Diencephalon (tissue), 1 donor: ENCODE results near the gene RIPK1. TPM values are rescaled to one million over a fixed set of nuclear protein-coding genes. Genes with fewer than 3 reads are reported as not detected.

Experiments
- small RNA-seq: library from RNA; depleted of rRNA; stranded (forward); fragments of <200 nt; gene quantifications from one replicate; pipeline ENCODE3, GENCODE V24; 2014
- total RNA-seq: library from RNA; depleted of rRNA; stranded (reverse); fragments of >200 nt; gene quantifications from one replicate; pipeline ENCODE4 v1.2.3, GENCODE V29; 2014

Gene RIPK1
- total RNA-seq = 11.3 TPM

GRCh38 chr6:3068329-3069214, at the start of gene RIPK1:
Gene RIPK1 (plus strand): TSS chr6:3068494. CDS start chr6:3076824, 8,330 bp downstream.

GRCh38 chr6:3118353-3119039, 50.2 kb downstream of the RIPK1 start, which contains the start of gene BPHL:
Gene BPHL (plus strand): TSS chr6:3118711. CDS start chr6:3118741, 30 bp downstream.

GRCh38 chr6:3157131-3157933, 89.0 kb downstream of the RIPK1 start, which contains the start of gene TUBB2A:
Gene TUBB2A (minus strand): TSS chr6:3157544. CDS start chr6:3157463, 81 bp downstream.

Small RNA genes lying within 50 kb of the gene (small RNA-seq; reads per million reads assigned to genes)
- gene AL133351.4 = not detected
- not detected for gene RNA5SP201

Other genes with a start within 250 kb of the RIPK1 start
- gene SERPINB1, start 226.6 kb upstream of the RIPK1 start, total RNA-seq = 7.2 TPM
- 18.2 TPM for gene SERPINB9, start 165.2 kb upstream of the RIPK1 start, total RNA-seq
- 27.5 TPM for gene SERPINB6, start 96.9 kb upstream of the RIPK1 start, total RNA-seq
- 14.5 TPM for gene NQO2, start 68.6 kb upstream of the RIPK1 start, total RNA-seq
- gene BPHL, start 50.2 kb downstream of the RIPK1 start, total RNA-seq = 27.7 TPM
- gene TUBB2A, start 89.0 kb downstream of the RIPK1 start, total RNA-seq = 1,417 TPM
- 2,535 TPM for gene TUBB2B, start 159.2 kb downstream of the RIPK1 start, total RNA-seq
- 28.4 TPM for gene PSMG4, start 190.5 kb downstream of the RIPK1 start, total RNA-seq